ENCODE data around the gene PRKCZ.
A peak's percentile ranks its signal among the peaks of the same experiment; 100 is the strongest.

Gene PRKCZ

DNA sequence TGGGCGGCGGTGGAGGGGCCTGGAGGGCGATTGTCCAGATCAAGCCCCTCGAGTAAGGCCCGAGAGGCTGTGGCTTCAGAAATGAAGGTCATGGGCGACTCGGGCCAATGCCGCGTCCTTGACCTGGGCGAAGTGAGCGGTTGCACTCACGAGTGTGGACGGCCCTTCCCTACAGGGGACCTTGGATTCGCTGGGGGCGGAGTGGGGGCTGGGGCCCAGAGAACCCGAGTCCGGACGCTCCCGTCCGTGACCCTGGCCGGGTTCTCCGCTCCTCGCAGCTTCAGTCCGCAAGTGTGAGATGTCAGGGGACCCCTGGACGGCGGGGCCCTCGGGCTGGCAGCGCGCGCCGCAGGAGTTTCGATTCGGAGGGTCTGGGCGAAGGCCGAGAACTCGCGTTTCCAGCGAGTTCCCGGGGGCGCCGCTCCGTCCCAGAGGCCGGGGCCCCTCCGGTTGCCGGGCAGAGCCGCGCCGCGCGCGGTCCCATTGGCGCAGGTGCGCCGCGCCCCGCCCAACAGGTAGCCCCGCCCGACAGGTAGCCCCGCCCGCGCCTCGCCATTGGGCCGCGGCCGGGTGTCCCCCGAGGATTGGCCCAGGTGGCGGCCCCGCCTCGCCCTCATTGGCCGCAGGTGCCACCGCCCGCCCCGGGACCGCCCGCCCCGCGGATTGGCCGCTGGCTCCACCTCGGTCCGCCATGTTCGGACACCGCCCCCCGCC, at the start of gene PRKCZ:
TSS of gene PRKCZ (plus strand) at position 694 of the 714 bp plus-strand sequence. CDS start 220 bp downstream, outside the sequence.
- peak; percentile 85 to 90 for DNase-seq (ENCODE audit: low read depth in 2 of 2)

DNA sequence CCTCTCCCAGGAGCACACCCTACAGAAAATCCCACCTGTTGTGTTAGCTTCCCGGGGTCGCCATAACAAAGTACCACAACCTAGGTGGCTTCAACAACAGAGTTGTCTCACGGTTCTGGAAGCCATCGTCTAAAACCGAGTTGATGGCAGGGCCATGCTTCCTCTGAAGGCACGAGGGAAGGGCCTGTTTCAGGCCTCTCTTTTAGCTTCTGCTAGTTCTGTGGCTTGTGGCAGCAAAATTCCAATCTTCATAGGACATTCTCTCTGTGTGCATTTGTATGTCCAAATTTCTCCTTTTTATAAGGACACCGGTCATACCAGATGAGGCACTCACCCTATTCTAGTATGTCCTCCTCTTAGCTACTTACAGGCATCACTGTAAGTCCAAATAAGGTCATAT, 49.8 kb upstream of the PRKCZ start:
- DNase-seq (ENCODE audit: low read depth in 2 of 2), result no peak

DNA sequence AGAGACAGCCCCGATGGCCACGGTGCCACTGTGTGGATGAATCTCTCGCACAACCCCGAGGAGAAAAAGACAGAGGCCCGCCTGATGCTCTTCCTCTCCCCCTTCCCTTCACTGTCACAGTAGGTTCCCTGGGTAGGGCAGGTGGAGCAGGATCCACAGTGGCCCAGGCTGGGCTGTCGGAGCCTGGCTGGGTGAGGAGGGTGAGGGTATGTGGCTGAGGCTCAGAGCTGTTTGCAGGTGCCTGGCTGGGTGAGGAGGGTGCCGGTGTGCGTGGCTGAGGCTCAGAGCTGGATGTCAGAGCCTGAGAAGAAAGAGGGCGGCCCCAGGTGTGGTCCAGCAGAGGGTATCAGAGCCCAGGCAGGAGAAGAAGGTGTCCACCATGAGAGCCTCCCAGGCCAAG, 49.4 kb upstream of the PRKCZ start:
- DNase-seq (ENCODE audit: low read depth in 2 of 2), result no peak

DNA sequence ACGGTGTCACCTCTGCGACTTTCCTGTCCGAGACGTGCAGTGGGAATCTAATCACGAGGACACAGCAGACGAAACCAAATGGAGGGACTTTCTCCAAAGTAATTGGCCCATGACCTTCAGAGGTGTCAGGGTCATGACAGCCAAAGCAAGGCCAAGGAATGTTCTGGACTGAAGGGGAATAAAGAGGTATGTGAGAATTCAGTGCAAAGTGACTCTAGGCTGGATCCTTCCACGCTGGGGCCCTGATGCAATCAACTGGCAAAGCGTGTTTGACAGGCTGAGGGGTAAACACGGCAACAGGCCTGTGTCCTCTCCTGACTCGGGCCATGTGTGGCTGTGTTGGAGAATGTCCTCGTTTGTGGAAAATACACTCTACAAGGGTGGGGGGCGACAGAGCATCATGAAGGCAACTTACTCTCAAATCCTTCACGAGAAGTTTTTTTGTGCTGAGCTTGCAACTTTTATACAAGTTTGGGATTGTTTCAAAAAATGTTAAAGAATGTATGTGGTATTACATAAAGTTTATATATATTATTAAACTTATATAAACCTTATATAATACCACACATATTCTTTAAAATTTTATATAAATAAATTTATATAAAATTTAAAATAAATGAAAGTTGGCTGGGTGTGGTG, 48.3 kb upstream of the PRKCZ start:
- DNase-seq (ENCODE audit: low read depth in 2 of 2), result no peak

GRCh38 chr1:2003541-2004131, 46.6 kb upstream of the PRKCZ start, which contains the start of gene CFAP74:
Gene CFAP74 (minus strand): TSS chr1:2003786. CDS start chr1:1990956, 12,830 bp downstream.
- no peak for DNase-seq (ENCODE audit: low read depth in 2 of 2)

- no peak for DNase-seq (ENCODE audit: low read depth in 2 of 2)
Measured at GRCh38 chr1:2004856-2005255, 45.4 kb upstream of the PRKCZ start.

GRCh38 chr1:2009101-2010053, 40.8 kb upstream of the PRKCZ start:
- no peak for DNase-seq (ENCODE audit: low read depth in 2 of 2)

GRCh38 chr1:2014181-2014580, 36.0 kb upstream of the PRKCZ start:
- DNase-seq (ENCODE audit: low read depth in 2 of 2), result no peak

GRCh38 chr1:2014741-2015735, 35.2 kb upstream of the PRKCZ start:
- DNase-seq (ENCODE audit: low read depth in 2 of 2), result no peak

DNA sequence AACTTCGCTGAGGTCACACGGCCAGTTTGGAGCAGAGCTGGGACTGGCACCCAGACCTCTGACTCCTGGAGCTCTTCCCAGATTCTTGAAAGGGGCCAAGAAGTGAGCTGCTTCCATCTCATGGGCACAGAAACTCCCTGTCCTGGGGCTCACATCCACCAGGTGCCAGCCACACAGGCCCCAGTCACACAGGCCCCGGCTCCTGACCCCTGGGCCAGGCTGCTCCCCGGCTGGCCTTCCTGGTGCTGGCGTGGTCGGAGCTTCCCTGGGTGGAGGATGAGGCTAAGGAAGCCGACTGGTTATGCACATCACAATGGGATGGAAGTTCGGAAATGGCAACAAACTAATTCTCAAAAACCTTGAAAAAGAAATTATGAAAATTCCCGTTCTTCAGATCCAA, 34.1 kb upstream of the PRKCZ start:
- DNase-seq (ENCODE audit: low read depth in 2 of 2), result no peak

DNA sequence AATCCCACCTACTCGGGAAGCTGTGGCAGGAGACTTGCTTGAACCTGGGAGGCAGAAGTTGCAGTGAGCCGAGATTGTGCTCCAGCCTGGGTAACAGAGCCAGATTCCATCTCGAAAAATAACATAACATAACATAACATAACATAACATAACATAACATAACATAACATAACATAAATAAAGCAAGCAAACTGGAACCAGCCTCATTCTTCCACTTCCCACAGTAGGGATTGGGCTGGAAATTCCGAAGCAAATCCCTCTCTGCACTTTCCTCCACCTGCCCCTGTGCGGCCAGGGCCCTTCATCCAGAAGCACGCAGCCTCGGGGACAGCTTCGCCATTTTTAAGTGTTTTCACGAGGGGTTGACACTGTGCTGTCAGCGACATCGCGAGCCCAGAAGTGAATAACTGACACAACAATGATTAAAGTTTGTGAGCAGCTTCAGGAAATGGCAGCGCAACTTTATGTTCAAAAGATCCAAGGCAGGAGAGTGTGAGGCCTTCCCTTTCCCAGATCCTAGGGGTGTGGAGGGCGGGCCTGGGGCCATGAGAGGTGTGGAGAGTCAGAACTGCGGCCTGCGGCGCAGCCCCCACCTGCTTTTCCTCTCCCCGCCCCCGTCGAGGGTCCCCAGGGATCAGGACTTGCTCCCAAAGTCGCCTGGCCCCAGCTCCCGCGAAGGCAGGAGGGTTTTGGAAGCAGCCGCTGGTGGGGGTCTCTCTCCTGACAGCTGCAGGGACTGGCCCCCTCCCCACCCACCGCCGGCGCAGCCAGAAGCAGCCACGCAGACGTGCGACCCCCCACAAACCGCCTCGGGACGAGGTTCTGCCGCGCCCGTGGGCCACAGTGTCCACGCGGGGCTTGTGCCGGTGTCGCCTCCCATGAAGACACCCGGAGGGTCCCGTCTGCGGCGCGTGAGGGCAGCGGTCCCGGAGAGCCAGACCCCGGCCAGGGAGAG, 31.7 kb upstream of the PRKCZ start:
- no peak for DNase-seq (ENCODE audit: low read depth in 2 of 2)

DNA sequence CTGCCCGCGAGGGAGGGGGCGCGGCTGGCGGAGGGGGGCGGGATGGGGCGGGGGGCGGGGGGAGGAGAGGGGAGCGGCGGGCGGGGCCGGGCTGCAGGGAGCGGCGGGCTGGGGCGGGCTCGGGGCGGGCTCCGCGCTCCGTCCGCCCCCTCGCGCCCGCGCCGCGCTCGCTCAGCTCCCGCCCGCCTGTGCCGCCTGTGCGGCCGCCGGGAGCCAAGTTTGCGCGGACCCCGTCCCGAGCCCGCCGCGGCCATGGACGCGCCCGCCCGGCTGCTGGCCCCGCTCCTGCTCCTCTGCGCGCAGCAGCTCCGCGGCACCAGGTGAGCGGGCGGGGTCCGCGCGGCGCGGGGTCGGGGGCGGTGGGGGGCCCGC, 31.1 kb upstream of the PRKCZ start, which contains the start of gene GABRD:
TSS of gene GABRD (plus strand) at position 174 of the 372 bp plus-strand sequence. CDS start at position 253, 79 bp downstream.
- no peak for DNase-seq (ENCODE audit: low read depth in 2 of 2)

GRCh38 chr1:2019571-2020309, 30.5 kb upstream of the PRKCZ start:
- no peak for DNase-seq (ENCODE audit: low read depth in 2 of 2)

DNA sequence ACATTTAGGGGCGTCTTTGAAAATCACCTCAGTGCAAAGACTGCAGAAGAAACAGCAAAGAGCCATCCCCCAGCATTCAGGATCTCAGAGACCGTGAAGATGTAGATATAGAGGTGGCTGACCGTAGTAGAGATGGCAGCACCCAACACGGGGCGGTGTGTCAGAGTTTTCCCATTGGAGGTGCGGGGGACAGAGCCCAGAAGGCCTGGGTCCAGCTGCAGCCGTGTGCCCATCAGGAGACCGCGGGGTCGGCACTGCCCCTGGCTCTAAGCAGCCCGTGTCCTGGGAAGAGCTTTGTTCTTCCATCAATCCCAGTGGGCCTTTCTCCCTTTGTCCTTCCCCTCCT, 29.9 kb upstream of the PRKCZ start:
- DNase-seq (ENCODE audit: low read depth in 2 of 2), result no peak

DNA sequence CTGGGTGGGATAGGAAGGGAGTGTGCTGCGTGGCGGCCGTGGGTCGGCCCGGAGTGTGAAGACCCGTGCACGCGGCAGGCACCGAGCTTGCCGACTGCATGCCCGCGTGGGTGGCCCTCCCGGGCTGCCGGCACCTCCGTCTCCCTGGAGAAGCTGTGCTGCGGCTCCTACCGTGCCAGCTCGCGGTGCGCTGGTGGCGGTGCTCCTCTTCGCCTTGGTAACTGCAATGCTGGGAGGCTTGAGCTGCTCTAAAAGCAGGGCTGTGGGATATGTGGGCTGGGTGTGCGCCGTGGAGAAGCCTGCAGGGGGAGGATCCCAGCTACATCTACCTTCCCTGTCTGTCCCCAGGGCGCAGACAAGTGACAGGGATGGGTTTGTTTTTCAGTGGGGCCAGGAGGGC, 28.7 kb upstream of the PRKCZ start:
- DNase-seq (ENCODE audit: low read depth in 2 of 2), result no peak

- DNase-seq (ENCODE audit: low read depth in 2 of 2), result no peak
Measured at GRCh38 chr1:2022063-2022770, 28.0 kb upstream of the PRKCZ start.

- no peak for DNase-seq (ENCODE audit: low read depth in 2 of 2)
Measured at GRCh38 chr1:2023187-2023586, 27.0 kb upstream of the PRKCZ start.

GRCh38 chr1:2024451-2024850, 25.8 kb upstream of the PRKCZ start:
- no peak for DNase-seq (ENCODE audit: low read depth in 2 of 2)

Data from stimulated activated CD4-positive, alpha-beta T cell treated with anti-CD3 and anti-CD28 coated beads, Interleukin-12 subunit alpha, Interleukin-12 subunit beta, amount 100 ng/mL, for 24 hours (primary cell).